ENCODE measurements around the gene USP10.

- TF ChIP-seq POLR2A (IDR thresholded peaks at IDR 0.05) (no peak), CTCF (IDR thresholded peaks at IDR 0.05) (no peak)
Measured at GRCh38 chr16:84686707-84687298, 13.0 kb upstream of the USP10 start.

Measured in tibial nerve (tissue), 3 donors.